B cell (primary cell): Measurements from ENCODE around the gene FRK. TPM values are rescaled to one million over a fixed set of nuclear protein-coding genes. Genes with fewer than 3 reads are reported as not detected.

Experiments
- ATAC-seq: fragments of 200-7000 bp; cut with Tn5 transposase; one replicate; pipeline ENCODE4 v1.10.0; 2021; ENCODE audit warnings: low read depth, mild to moderate bottlenecking, moderate number of reproducible peaks, moderate library complexity
- CTCF ChIA-PET: fragments of 350-600 bp; sonication (Branson Sonifier 250); formaldehyde crosslinking; loops from one replicate; lab custom pipeline; 2021; ENCODE audit warnings: antibody characterized with exemption, inconsistent platforms; lab: Charles Lee
- POLR2A ChIA-PET: fragments of 350-600 bp; sonication (Branson Sonifier 250); formaldehyde crosslinking; loops from one replicate; lab custom pipeline; 2021; ENCODE audit warnings: antibody characterized with exemption; lab: Charles Lee
- DNase-seq: peaks from one replicate; pipeline ENCODE4 v3.0.0; 2013
- H2AFZ ChIP-seq: 2 replicates; pipeline ENCODE4 v1.6.1; 2012; ENCODE audit warnings: mild to moderate bottlenecking, low read depth, low read length; ENCODE audit not compliant: insufficient read depth, poor library complexity, severe bottlenecking
- H3K27ac ChIP-seq, 2 donors: 1 replicate in 1 of 2; 2 replicates in 1 of 2; pipeline ENCODE4 v1.5.1; 2012 to 2013; ENCODE audit warnings: low read length in 2 of 2, mild to moderate bottlenecking in 2 of 2, moderate library complexity in 1 of 2
- H3K27me3 ChIP-seq, 4 experiments: fragments of 200-600 bp in 1 of 4; sonication (generic) in 1 of 4; replicated peaks in 1 of 4; 1 replicate in 2 of 4; 2 replicates in 2 of 4; pipeline versions ENCODE4 v1.6.1 to v1.7.0; 2013 to 2016; ENCODE audit warnings: low read length in 3 of 4, mild to moderate bottlenecking in 2 of 4, mixed read lengths in 1 of 4, moderate library complexity in 1 of 4; ENCODE audit not compliant: insufficient read depth in 4 of 4, control insufficient read depth in 3 of 4; ENCODE audit errors: control extremely low read depth in 1 of 4
- H3K36me3 ChIP-seq, 2 experiments: replicated peaks in 1 of 2; 1 replicate in 1 of 2; 2 replicates in 1 of 2; pipeline versions ENCODE4 v1.6.1 to v1.7.1; 2013; ENCODE audit warnings: low read length in 1 of 2; ENCODE audit not compliant: insufficient read depth in 2 of 2, control insufficient read depth in 1 of 2; ENCODE audit errors: control extremely low read depth in 1 of 2, extremely low read depth in 1 of 2
- H3K4me1 ChIP-seq, 2 donors: fragments of 200-600 bp in 1 of 2; sonication (generic) in 1 of 2; 1 replicate in 1 of 2; 2 replicates in 1 of 2; pipeline versions ENCODE4 v1.5.1 to v1.6.1; 2013 to 2017; ENCODE audit warnings: low read length in 2 of 2; ENCODE audit not compliant: control insufficient read depth in 2 of 2, insufficient read depth in 2 of 2
- H3K4me2 ChIP-seq: replicated peaks from 2 replicates; pipeline ENCODE3; 2012; ENCODE audit warnings: mild to moderate bottlenecking, low read depth, low read length; ENCODE audit not compliant: poor library complexity, severe bottlenecking
- H3K4me3 ChIP-seq, 5 experiments: fragments of 200-600 bp in 1 of 5; sonication (generic) in 1 of 5; 1 replicate in 3 of 5; 2 replicates in 2 of 5; pipeline versions ENCODE4 v1.5.1 to v1.7.0; 2011 to 2016; ENCODE audit warnings: low read length in 4 of 5, mild to moderate bottlenecking in 4 of 5, low read depth in 2 of 5, control low read depth in 1 of 5, moderate library complexity in 1 of 5; ENCODE audit not compliant: insufficient read depth in 1 of 5; ENCODE audit errors: control extremely low read depth in 1 of 5, extremely low read depth in 1 of 5
- H3K79me2 ChIP-seq: fragments of 200-600 bp; sonication (generic); one replicate; pipeline ENCODE4 v1.6.0; 2016; ENCODE audit warnings: low read length; ENCODE audit not compliant: control insufficient read depth, insufficient read depth
- H3K9ac ChIP-seq: fragments of 200-600 bp; sonication (generic); 2 replicates; pipeline ENCODE4 v1.6.1; 2017; ENCODE audit warnings: mild to moderate bottlenecking, low read length, moderate library complexity
- H3K9me3 ChIP-seq, 3 donors: one replicate each; pipeline versions ENCODE4 v1.6.1 to v1.7.1; 2013; ENCODE audit warnings: low read length in 2 of 3; ENCODE audit not compliant: control insufficient read depth in 2 of 3, insufficient read depth in 1 of 3; ENCODE audit errors: control extremely low read depth in 1 of 3
- H4K20me1 ChIP-seq: 2 replicates; pipeline ENCODE4 v1.6.0; 2012; ENCODE audit warnings: mild to moderate bottlenecking, low read length; ENCODE audit not compliant: insufficient read depth, control insufficient read depth, poor library complexity, severe bottlenecking
- H3K27ac Mint-ChIP-seq: one replicate; pipeline ENCODE4 v1.8.0; 2021; ENCODE audit warnings: mixed read lengths
- H3K27me3 Mint-ChIP-seq: one replicate; pipeline ENCODE4 v1.8.0; 2021; ENCODE audit warnings: mixed read lengths
- H3K4me1 Mint-ChIP-seq: one replicate; pipeline ENCODE4 v1.8.0; 2021; ENCODE audit warnings: mixed read lengths
- H3K4me3 Mint-ChIP-seq: one replicate; pipeline ENCODE4 v1.8.0; 2021; ENCODE audit warnings: mixed read lengths
- H3K9me3 Mint-ChIP-seq: one replicate; pipeline ENCODE4 v1.8.0; 2022; ENCODE audit warnings: mixed read lengths; ENCODE audit not compliant: insufficient read depth
- EZH2 ChIP-seq: IDR thresholded peaks from 2 replicates; pipeline ENCODE4 v1.6.1; 2012; ENCODE audit warnings: borderline replicate concordance, low read depth, mild to moderate bottlenecking, moderate library complexity, low read length; ENCODE audit not compliant: insufficient read depth, poor library complexity, severe bottlenecking
- WGBS: methylation state at CpG from one replicate; pipeline ENCODE4 v1.1.5; 2013; ENCODE audit warnings: missing lambda C conversion rate; ENCODE audit not compliant: insufficient coverage; 5-methylcytosine and 5-hydroxymethylcytosine counted together
- intact Hi-C: fragments of 100-400 bp; cut with micrococcal nuclease; formaldehyde crosslinking; loops from one replicate; pipeline ENCODE4 v1.10.0; 2022
- polyA plus RNA-seq: library from polyadenylated mRNA; depleted of rRNA; stranded (reverse); fragments of >200 nt; gene quantifications from 2 replicates; pipeline ENCODE4 v1.2.3, GENCODE V29; 2012
- total RNA-seq, 2 donors: library from RNA; stranded (reverse); fragments of 120-200 nt in 1 of 2; gene quantifications; 1 replicate in 1 of 2; 2 replicates in 1 of 2; pipeline versions ENCODE4 v1.2.3 to v1.2.4, GENCODE V29; 2013 to 2022
- TF ChIP-seq, protein P1 (sequence below): fragments of 200-600 bp; IDR thresholded peaks from one replicate; pipeline ENCODE4 v1.8.0; 2022; ENCODE audit warnings: antibody characterized with exemption, mild to moderate bottlenecking

The FRK gene
- total and polyA plus RNA-seq, 2 donors (not counting 1 experiment from before 2014, with no cell fraction given) = 0.01 to 0.07 TPM

GRCh38 chr6:116004841-116005815 lies 55.6 kb downstream of the FRK start:
- no peak overlapping the region for H3K4me3 ChIP-seq
- H3K79me2 ChIP-seq = no peaks in the 10 kb centered on the region
- Mint-ChIP-seq H3K4me1 (peaks cover 9% of the 10 kb centered on the region), H3K9me3 (no peaks in the 10 kb centered on the region), H3K27me3 (peaks cover 5% of the 10 kb centered on the region), H3K4me3 (no peak overlapping the region), H3K27ac (no peak overlapping the region)
- WGBS = 100% methylated on average over 1 of the region's 4 CpGs
- H2AFZ ChIP-seq = no peak overlapping the region
- H3K27me3 ChIP-seq = no peaks in the 10 kb centered on the region
- no peaks in the 10 kb centered on the region for H3K36me3 ChIP-seq
- intact Hi-C loops = no loop called here
- no peak overlapping the region for H3K4me2 ChIP-seq
- no peak for TF ChIP-seq EZH2
- TF ChIP-seq, protein P1, sequence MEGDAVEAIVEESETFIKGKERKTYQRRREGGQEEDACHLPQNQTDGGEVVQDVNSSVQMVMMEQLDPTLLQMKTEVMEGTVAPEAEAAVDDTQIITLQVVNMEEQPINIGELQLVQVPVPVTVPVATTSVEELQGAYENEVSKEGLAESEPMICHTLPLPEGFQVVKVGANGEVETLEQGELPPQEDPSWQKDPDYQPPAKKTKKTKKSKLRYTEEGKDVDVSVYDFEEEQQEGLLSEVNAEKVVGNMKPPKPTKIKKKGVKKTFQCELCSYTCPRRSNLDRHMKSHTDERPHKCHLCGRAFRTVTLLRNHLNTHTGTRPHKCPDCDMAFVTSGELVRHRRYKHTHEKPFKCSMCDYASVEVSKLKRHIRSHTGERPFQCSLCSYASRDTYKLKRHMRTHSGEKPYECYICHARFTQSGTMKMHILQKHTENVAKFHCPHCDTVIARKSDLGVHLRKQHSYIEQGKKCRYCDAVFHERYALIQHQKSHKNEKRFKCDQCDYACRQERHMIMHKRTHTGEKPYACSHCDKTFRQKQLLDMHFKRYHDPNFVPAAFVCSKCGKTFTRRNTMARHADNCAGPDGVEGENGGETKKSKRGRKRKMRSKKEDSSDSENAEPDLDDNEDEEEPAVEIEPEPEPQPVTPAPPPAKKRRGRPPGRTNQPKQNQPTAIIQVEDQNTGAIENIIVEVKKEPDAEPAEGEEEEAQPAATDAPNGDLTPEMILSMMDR = no peak
- POLR2A ChIA-PET = no interaction called here
- no peak overlapping the region for H3K27ac ChIP-seq
- H3K4me1 ChIP-seq = peaks cover 3 to 4% of the 10 kb centered on the region in 2 donors
- ATAC-seq (no peak), DNase-seq (no peak)
- no peak overlapping the region for H3K9ac ChIP-seq
- CTCF ChIA-PET = no interaction called here
- no peaks in the 10 kb centered on the region for H4K20me1 ChIP-seq
- no peaks in the 10 kb centered on the region for H3K9me3 ChIP-seq

GRCh38 chr6:116003668-116004067 lies 57.0 kb downstream of the FRK start:
- Histone ChIP-seq H4K20me1 (no peaks in the 10 kb centered on the region), H3K27ac (no peak overlapping the region), H2AFZ (no peak overlapping the region), H3K79me2 (no peaks in the 10 kb centered on the region), H3K9me3 (no peaks in the 10 kb centered on the region), H3K27me3 (no peaks in the 10 kb centered on the region), H3K4me2 (no peak overlapping the region), H3K4me1 (no peaks in the 10 kb centered on the region), H3K9ac (no peak overlapping the region), H3K4me3 (no peak overlapping the region), H3K36me3 (no peaks in the 10 kb centered on the region)
- peaks cover 3% of the 10 kb centered on the region for H3K4me1 Mint-ChIP-seq
- no peak overlapping the region for H3K4me3 Mint-ChIP-seq
- POLR2A ChIA-PET = no interaction called here
- CTCF ChIA-PET = interaction anchor here (0.6 kb wide), 1 partner anchor 175 kb away, joined by 3 read pairs; no protein-coding TSS in a partner anchor
- no peaks in the 10 kb centered on the region for H3K9me3 Mint-ChIP-seq
- WGBS = no CpG with 5 or more reads among the region's 3 CpGs
- H3K27ac Mint-ChIP-seq = no peak overlapping the region
- peaks cover 5% of the 10 kb centered on the region for H3K27me3 Mint-ChIP-seq
- intact Hi-C loops = no loop called here
- DNase-seq (no peak), ATAC-seq (no peak)
- TF ChIP-seq, protein P1 = no peak
- no peak for TF ChIP-seq EZH2
